SK-N-SH treated with all-trans-retinoic acid at 6 μM for 48 hours (cell line): ENCODE measurements around the gene ITPR2.

Experiments used
- ATAC-seq: fragments of 200-7000 bp; cut with Tn5 transposase; 3 replicates; pipeline ENCODE4 v1.9.1; 2020; ENCODE audit warnings: mild to moderate bottlenecking, moderate library complexity
- ARNTL ChIP-seq: fragments of 450-650 bp; formaldehyde crosslinking; IDR thresholded peaks from 2 replicates; pipeline ENCODE4 v1.5.0; 2020; ENCODE audit warnings: low read depth, mild to moderate bottlenecking, moderate library complexity, borderline replicate concordance
- BACH2 ChIP-seq: fragments of 250-450 bp; sonication (Bioruptor Pico); IDR thresholded peaks from 2 replicates; pipeline ENCODE4 v1.9.0; 2021; ENCODE audit warnings: mild to moderate bottlenecking, borderline replicate concordance
- CREB5 ChIP-seq: fragments of 250-450 bp; sonication (Bioruptor Pico); IDR thresholded peaks from 2 replicates; pipeline ENCODE4 v1.5.1; 2020; ENCODE audit warnings: low read depth, mild to moderate bottlenecking, moderate library complexity
- CSDC2 ChIP-seq: fragments of 250-450 bp; sonication (Bioruptor Pico); IDR thresholded peaks from 2 replicates; pipeline ENCODE4 v1.5.0; 2020; ENCODE audit warnings: mild to moderate bottlenecking, moderate library complexity
- CSRNP3 ChIP-seq: fragments of 250-450 bp; sonication (Bioruptor Pico); IDR thresholded peaks from 2 replicates; pipeline ENCODE4 v1.5.1; 2021; ENCODE audit warnings: mild to moderate bottlenecking, moderate library complexity
- ESRRG ChIP-seq: fragments of 250-450 bp; sonication (Bioruptor Pico); IDR thresholded peaks from 2 replicates; pipeline ENCODE4 v1.6.1; 2021; ENCODE audit warnings: mild to moderate bottlenecking
- GLIS3 ChIP-seq: fragments of 250-450 bp; sonication (Bioruptor Pico); IDR thresholded peaks from 2 replicates; pipeline ENCODE4 v1.5.0; 2020; ENCODE audit warnings: mild to moderate bottlenecking, moderate library complexity
- ISL1 ChIP-seq: fragments of 250-450 bp; sonication (Bioruptor Pico); IDR thresholded peaks from 2 replicates; pipeline ENCODE4 v2.1.2; 2022; ENCODE audit warnings: mild to moderate bottlenecking, moderate library complexity
- OSR1 ChIP-seq: fragments of 250-450 bp; sonication (Bioruptor Pico); IDR thresholded peaks from 2 replicates; pipeline ENCODE4 v1.8.0; 2022; ENCODE audit warnings: moderate library complexity, mild to moderate bottlenecking, inconsistent platforms
- POU6F1 ChIP-seq: fragments of 250-450 bp; sonication (Bioruptor Pico); IDR thresholded peaks from 2 replicates; pipeline ENCODE4 v1.8.0; 2021; ENCODE audit warnings: low read depth, mild to moderate bottlenecking, moderate library complexity, borderline replicate concordance
- PPARA ChIP-seq: fragments of 250-450 bp; sonication (Bioruptor Pico); IDR thresholded peaks from 2 replicates; pipeline ENCODE4 v1.5.0; 2020; ENCODE audit warnings: mild to moderate bottlenecking, borderline replicate concordance
- RARB ChIP-seq: fragments of 250-450 bp; sonication (Bioruptor Pico); IDR thresholded peaks from 2 replicates; pipeline ENCODE4 v1.8.0; 2021; ENCODE audit warnings: mild to moderate bottlenecking, moderate library complexity
- SNAI2 ChIP-seq: fragments of 250-450 bp; sonication (Bioruptor Pico); IDR thresholded peaks from 2 replicates; pipeline ENCODE4 v1.5.0; 2020; ENCODE audit warnings: mild to moderate bottlenecking, moderate library complexity
- TCF4 ChIP-seq: fragments of 250-450 bp; sonication (Bioruptor Pico); IDR thresholded peaks from 2 replicates; pipeline ENCODE4 v1.8.0; 2021; ENCODE audit warnings: mild to moderate bottlenecking, moderate library complexity, borderline replicate concordance
- TOX ChIP-seq: fragments of 250-450 bp; sonication (Bioruptor Pico); IDR thresholded peaks from 2 replicates; pipeline ENCODE4 v1.8.0; 2021; ENCODE audit warnings: mild to moderate bottlenecking, moderate library complexity, borderline replicate concordance
- TSHZ2 ChIP-seq: fragments of 250-450 bp; sonication (Bioruptor Pico); IDR thresholded peaks from 2 replicates; pipeline ENCODE4 v1.5.0; 2020; ENCODE audit warnings: mild to moderate bottlenecking, moderate library complexity
- ZC3H10 ChIP-seq: fragments of 250-450 bp; sonication (Bioruptor Pico); IDR thresholded peaks from 2 replicates; pipeline ENCODE4 v1.5.1; 2021; ENCODE audit warnings: mild to moderate bottlenecking, moderate library complexity
- ZFP30 ChIP-seq: fragments of 450-650 bp; formaldehyde crosslinking; IDR thresholded peaks from 2 replicates; pipeline ENCODE4 v1.5.0; 2022; ENCODE audit warnings: mild to moderate bottlenecking, moderate library complexity
- ZNF565 ChIP-seq: fragments of 450-650 bp; formaldehyde crosslinking; conservative IDR thresholded peaks from 2 replicates; pipeline ENCODE4 v1.5.0; 2020; ENCODE audit warnings: low read depth, mild to moderate bottlenecking, moderate library complexity
- ZNF70 ChIP-seq: fragments of 450-650 bp; formaldehyde crosslinking; IDR thresholded peaks from 2 replicates; pipeline ENCODE4 v1.5.0; 2020; ENCODE audit warnings: mild to moderate bottlenecking, moderate library complexity
- ZNF8 ChIP-seq: fragments of 450-650 bp; formaldehyde crosslinking; IDR thresholded peaks from 2 replicates; pipeline ENCODE4 v1.5.0; 2020; ENCODE audit warnings: mild to moderate bottlenecking, moderate library complexity

ITPR2 gene

GRCh38 chr12:26335651-26336050 is 497.3 kb downstream of the ITPR2 start (continued):
- TF ChIP-seq TSHZ2 (CRISPR knock-in tag), result no peak

DNA sequence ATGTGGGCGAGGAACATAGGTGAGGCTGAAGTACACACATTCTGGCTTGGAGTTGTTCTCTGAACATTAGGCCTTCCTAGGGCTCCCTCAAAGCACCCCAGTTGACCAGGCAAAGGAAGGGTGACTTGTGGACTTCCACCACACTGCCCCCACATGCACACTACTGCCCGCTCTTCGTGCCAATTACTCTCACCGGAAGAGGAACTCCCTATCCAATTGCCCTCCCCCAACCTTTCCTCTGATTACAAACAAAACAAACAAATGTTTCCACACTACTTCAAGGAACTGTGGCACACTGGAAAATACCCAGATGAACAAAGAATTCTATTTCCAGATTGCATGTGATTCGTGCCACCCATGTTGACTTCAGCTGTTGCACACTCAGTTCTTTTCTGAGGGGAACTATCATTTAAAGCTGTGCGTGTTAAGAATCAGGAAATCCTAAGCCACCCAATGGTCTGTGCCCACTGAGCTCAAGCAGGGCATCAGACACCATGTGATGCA is 498.3 kb downstream of the ITPR2 start:
- TF ChIP-seq ISL1 (no peak), ZC3H10 (CRISPR knock-in tag) (no peak), ESRRG (CRISPR knock-in tag) (no peak), CSRNP3 (CRISPR knock-in tag) (no peak), BACH2 (CRISPR knock-in tag) (no peak), PPARA (CRISPR knock-in tag) (no peak), POU6F1 (CRISPR knock-in tag) (no peak), RARB (CRISPR knock-in tag) (no peak), OSR1 (CRISPR knock-in tag) (no peak), ZNF8 (CRISPR knock-in tag) (no peak), ARNTL (CRISPR knock-in tag) (no peak), ZFP30 (CRISPR knock-in tag) (no peak), TOX (no peak), TCF4 (no peak), TSHZ2 (CRISPR knock-in tag) (no peak)
- TF ChIP-seq, all 23 proteins: peak for 0
- ATAC-seq, result no peak

GRCh38 chr12:26331960-26332359 is 501.0 kb downstream of the ITPR2 start:
- ATAC-seq, result no peak
- TF ChIP-seq ESRRG (CRISPR knock-in tag) (no peak), SNAI2 (CRISPR knock-in tag) (no peak), ARNTL (CRISPR knock-in tag) (no peak), ZNF565 (no peak), ISL1 (no peak), CREB5 (no peak), RARB (CRISPR knock-in tag) (no peak), GLIS3 (CRISPR knock-in tag) (no peak), CSDC2 (no peak)

GRCh38 chr12:26331136-26331535 is 501.9 kb downstream of the ITPR2 start:
- ATAC-seq, result no peak
- no peak for TF ChIP-seq PPARA (CRISPR knock-in tag)
- TF ChIP-seq CSDC2, result no peak
- no peak for TF ChIP-seq TCF4
- no peak for TF ChIP-seq ZNF70 (CRISPR knock-in tag)
- TF ChIP-seq GLIS3 (CRISPR knock-in tag), result no peak
- no peak for TF ChIP-seq BACH2 (CRISPR knock-in tag)
- TF ChIP-seq ARNTL (CRISPR knock-in tag), result no peak
- no peak for TF ChIP-seq ZC3H10 (CRISPR knock-in tag)
- TF ChIP-seq CREB5, result no peak
- no peak for TF ChIP-seq OSR1 (CRISPR knock-in tag)
- TF ChIP-seq TSHZ2 (CRISPR knock-in tag), result no peak
